ENCODE data around the gene ALK. TPM values are rescaled to one million over a fixed set of nuclear protein-coding genes. Genes with fewer than 3 reads are reported as not detected.
"Not testable (repeated sequence)": the region's sequence is repeated elsewhere in the genome, so short reads cannot be mapped to it uniquely, and the experiment has no call there.

ALK gene
- polyA plus RNA-seq, 1 experiment = not detected

GRCh38 chr2:29255004-29255403 lies 666.4 kb downstream of the ALK start:
- ChIA-PET POLR2A (no interaction called here), CTCF (no interaction called here)
- Histone ChIP-seq H3K27me3 (ENCODE audit: control insufficient read depth, insufficient read depth, low read length) (peaks cover 2% of the 10 kb centered on the region), H3K27ac (ENCODE audit: low read depth, low read length) (no peak overlapping the region), H3K9me3 (ENCODE audit: control insufficient read depth, insufficient read depth, low read length) (no peaks in the 10 kb centered on the region), H3K4me3 (ENCODE audit: low read depth, low read length) (no peak overlapping the region)
- no peak for TF ChIP-seq CTCF (IDR thresholded peaks at IDR 0.05; ENCODE audit: low read depth, low read length)
- DNase-seq (ENCODE audit: low read depth, low spot score) = no peak

GRCh38 chr2:29253495-29254275 lies 667.7 kb downstream of the ALK start:
- H3K27ac ChIP-seq (ENCODE audit: low read depth, low read length); H3K4me3 ChIP-seq (ENCODE audit: low read depth, low read length); H3K27me3 ChIP-seq (ENCODE audit: control insufficient read depth, insufficient read depth, low read length); DNase-seq (ENCODE audit: low read depth, low spot score); H3K9me3 ChIP-seq (ENCODE audit: control insufficient read depth, insufficient read depth, low read length); POLR2A ChIA-PET; CTCF ChIA-PET: not testable (repeated sequence)

GRCh38 chr2:29253026-29253425 lies 668.4 kb downstream of the ALK start:
- no peak for DNase-seq (ENCODE audit: low read depth, low spot score)
- Histone ChIP-seq H3K9me3 (ENCODE audit: control insufficient read depth, insufficient read depth, low read length) (no peaks in the 10 kb centered on the region), H3K4me3 (ENCODE audit: low read depth, low read length) (no peak overlapping the region), H3K27me3 (ENCODE audit: control insufficient read depth, insufficient read depth, low read length) (peaks cover 7% of the 10 kb centered on the region), H3K27ac (ENCODE audit: low read depth, low read length) (no peak overlapping the region)
- TF ChIP-seq CTCF (IDR thresholded peaks at IDR 0.05; ENCODE audit: low read depth, low read length) = no peak
- ChIA-PET POLR2A (no interaction called here), CTCF (no interaction called here)

GRCh38 chr2:29251406-29251805 lies 670.0 kb downstream of the ALK start:
- no peak for TF ChIP-seq CTCF (IDR thresholded peaks at IDR 0.05; ENCODE audit: low read depth, low read length)
- Histone ChIP-seq H3K9me3 (ENCODE audit: control insufficient read depth, insufficient read depth, low read length) (no peaks in the 10 kb centered on the region), H3K27ac (ENCODE audit: low read depth, low read length) (no peak overlapping the region), H3K27me3 (ENCODE audit: control insufficient read depth, insufficient read depth, low read length) (peaks cover 6% of the 10 kb centered on the region), H3K4me3 (ENCODE audit: low read depth, low read length) (no peak overlapping the region)
- no peak for DNase-seq (ENCODE audit: low read depth, low spot score)
- CTCF ChIA-PET = interaction anchor here (0.6 kb wide), 1 partner anchor 13 kb away, joined by 3 read pairs; no protein-coding TSS in a partner anchor
- POLR2A ChIA-PET = no interaction called here

- Histone ChIP-seq H3K27ac (ENCODE audit: low read depth, low read length) (no peak overlapping the region), H3K9me3 (ENCODE audit: control insufficient read depth, insufficient read depth, low read length) (no peaks in the 10 kb centered on the region), H3K27me3 (ENCODE audit: control insufficient read depth, insufficient read depth, low read length) (peaks cover 6% of the 10 kb centered on the region), H3K4me3 (ENCODE audit: low read depth, low read length) (no peak overlapping the region)
- ChIA-PET POLR2A (no interaction called here), CTCF (no interaction called here)
- DNase-seq (ENCODE audit: low read depth, low spot score) = no peak
- no peak for TF ChIP-seq CTCF (IDR thresholded peaks at IDR 0.05; ENCODE audit: low read depth, low read length)
Measured at GRCh38 chr2:29250977-29251376, 670.4 kb downstream of the ALK start.
